Activated CD4-positive, alpha-beta memory T cell treated with anti-CD3 and anti-CD28 coated beads, Interleukin-2, amount 10 ng/mL, durations not matched to agents 7 days and 5 days (primary cell): ENCODE results near the gene SUGT1. TPM values are rescaled to one million over a fixed set of nuclear protein-coding genes. Genes with fewer than 3 reads are reported as not detected.
"Not testable (repeated sequence)": the region's sequence is repeated elsewhere in the genome, so short reads cannot be mapped to it uniquely, and the experiment has no call there.

Source experiments
- CTCF ChIA-PET: fragments of 350-600 bp; sonication (Branson Sonifier 250); formaldehyde crosslinking; loops from one replicate; lab custom pipeline; 2021; ENCODE audit warnings: antibody characterized with exemption, inconsistent platforms; lab: Charles Lee
- POLR2A ChIA-PET: fragments of 350-600 bp; sonication (Branson Sonifier 250); formaldehyde crosslinking; loops from one replicate; lab custom pipeline; 2021; ENCODE audit warnings: antibody characterized with exemption; lab: Charles Lee
- DNase-seq: peaks from one replicate; pipeline ENCODE4 v3.0.0-alpha.2; 2020
- H3K27ac Mint-ChIP-seq: one replicate; pipeline ENCODE4 v1.8.0; 2021; ENCODE audit warnings: mild to moderate bottlenecking, mixed read lengths
- H3K27me3 Mint-ChIP-seq: one replicate; pipeline ENCODE4 v1.8.0; 2021; ENCODE audit warnings: mixed read lengths
- H3K36me3 Mint-ChIP-seq: one replicate; pipeline ENCODE4 v1.8.0; 2021; ENCODE audit warnings: low read depth, mixed read lengths
- H3K4me1 Mint-ChIP-seq: one replicate; pipeline ENCODE4 v1.8.0; 2021; ENCODE audit warnings: mixed read lengths
- H3K4me3 Mint-ChIP-seq: one replicate; pipeline ENCODE4 v1.8.0; 2021; ENCODE audit warnings: mild to moderate bottlenecking, mixed read lengths
- H3K9me3 Mint-ChIP-seq: one replicate; pipeline ENCODE4 v1.8.0; 2021; ENCODE audit warnings: mixed read lengths
- total RNA-seq, 2 experiments: library from RNA; stranded (reverse); gene quantifications; one replicate each; pipeline ENCODE4 v1.2.3, GENCODE V29; 2021

Gene SUGT1
- total RNA-seq, 2 experiments from 2014 or later: 50.1 to 51.7 TPM

GRCh38 chr13:52721356-52721755 lies 68.7 kb downstream of the SUGT1 start:
- H3K9me3 Mint-ChIP-seq, H3K4me1 Mint-ChIP-seq, H3K4me3 Mint-ChIP-seq, H3K27ac Mint-ChIP-seq, H3K36me3 Mint-ChIP-seq, CTCF ChIA-PET, DNase-seq, POLR2A ChIA-PET: not testable (repeated sequence)
- H3K27me3 Mint-ChIP-seq: peaks cover 26% of the 10 kb centered on the region

GRCh38 chr13:52723181-52723580 lies 70.5 kb downstream of the SUGT1 start:
- Mint-ChIP-seq H3K27ac (no peak overlapping the region), H3K4me1 (no peaks in the 10 kb centered on the region), H3K27me3 (peaks cover 21% of the 10 kb centered on the region), H3K4me3 (no peak overlapping the region), H3K36me3 (no peaks in the 10 kb centered on the region), H3K9me3 (peaks cover 5% of the 10 kb centered on the region)
- POLR2A ChIA-PET: no interaction called here
- no peak for DNase-seq
- CTCF ChIA-PET: no interaction called here

GRCh38 chr13:52725302-52725701 lies 72.7 kb downstream of the SUGT1 start:
- H3K4me1 Mint-ChIP-seq: no peaks in the 10 kb centered on the region
- H3K27ac Mint-ChIP-seq: no peak overlapping the region
- no peak overlapping the region for H3K4me3 Mint-ChIP-seq
- peaks cover 2% of the 10 kb centered on the region for H3K9me3 Mint-ChIP-seq
- H3K36me3 Mint-ChIP-seq: no peaks in the 10 kb centered on the region
- H3K27me3 Mint-ChIP-seq: peaks cover 10% of the 10 kb centered on the region
- ChIA-PET POLR2A (no interaction called here), CTCF (interaction anchor here (1.0 to 2.0 kb wide), 2 partner anchors 10 to 243 kb away, joined by 3 to 7 read pairs; no protein-coding TSS in a partner anchor)
- DNase-seq: no peak

GRCh38 chr13:52726258-52726657 lies 73.6 kb downstream of the SUGT1 start:
- POLR2A ChIA-PET: no interaction called here
- Mint-ChIP-seq H3K9me3 (peaks cover 2% of the 10 kb centered on the region), H3K4me1 (no peaks in the 10 kb centered on the region), H3K27ac (no peak overlapping the region), H3K4me3 (no peak overlapping the region), H3K27me3 (peaks cover 14% of the 10 kb centered on the region), H3K36me3 (no peaks in the 10 kb centered on the region)
- CTCF ChIA-PET: interaction anchor here (2.0 kb wide), 1 partner anchor 9 kb away, joined by 7 read pairs; no protein-coding TSS in a partner anchor
- no peak for DNase-seq

GRCh38 chr13:52734075-52734623 lies 81.5 kb downstream of the SUGT1 start:
- no peaks in the 10 kb centered on the region for H3K4me1 Mint-ChIP-seq
- POLR2A ChIA-PET: no interaction called here
- H3K4me3 Mint-ChIP-seq: no peak overlapping the region
- no peaks in the 10 kb centered on the region for H3K9me3 Mint-ChIP-seq
- H3K27ac Mint-ChIP-seq: no peak overlapping the region
- no peak for DNase-seq
- CTCF ChIA-PET: interaction anchor here (2.1 kb wide), 1 partner anchor 9 kb away, joined by 7 read pairs; no protein-coding TSS in a partner anchor
- no peaks in the 10 kb centered on the region for H3K36me3 Mint-ChIP-seq
- peaks cover 31% of the 10 kb centered on the region for H3K27me3 Mint-ChIP-seq

- no peaks in the 10 kb centered on the region for H3K4me1 Mint-ChIP-seq
- no peaks in the 10 kb centered on the region for H3K9me3 Mint-ChIP-seq
- ChIA-PET CTCF (no interaction called here), POLR2A (no interaction called here)
- no peak for DNase-seq
- no peak overlapping the region for H3K27ac Mint-ChIP-seq
- no peak overlapping the region for H3K4me3 Mint-ChIP-seq
- peaks cover 2% of the 10 kb centered on the region for H3K36me3 Mint-ChIP-seq
- H3K27me3 Mint-ChIP-seq: peaks cover 47% of the 10 kb centered on the region
Measured at GRCh38 chr13:52736891-52737290, 84.3 kb downstream of the SUGT1 start.

- Mint-ChIP-seq H3K4me1 (no peaks in the 10 kb centered on the region), H3K9me3 (no peaks in the 10 kb centered on the region), H3K36me3 (peaks cover 2% of the 10 kb centered on the region), H3K27ac (no peak overlapping the region), H3K4me3 (no peak overlapping the region), H3K27me3 (peaks cover 50% of the 10 kb centered on the region)
- ChIA-PET POLR2A (no interaction called here), CTCF (no interaction called here)
- DNase-seq: no peak
Measured at GRCh38 chr13:52737451-52737850, 84.8 kb downstream of the SUGT1 start.

- peaks cover 2% of the 10 kb centered on the region for H3K36me3 Mint-ChIP-seq
- POLR2A ChIA-PET: no interaction called here
- H3K9me3 Mint-ChIP-seq: no peaks in the 10 kb centered on the region
- H3K27me3 Mint-ChIP-seq: peaks cover 55% of the 10 kb centered on the region
- CTCF ChIA-PET: interaction anchor here (1.5 to 1.6 kb wide), 2 partner anchors 26 to 66 kb away, joined by 3 to 4 read pairs; no protein-coding TSS in a partner anchor
- H3K4me1 Mint-ChIP-seq: no peaks in the 10 kb centered on the region
- DNase-seq: no peak
- no peak overlapping the region for H3K4me3 Mint-ChIP-seq
- no peak overlapping the region for H3K27ac Mint-ChIP-seq
Measured at GRCh38 chr13:52737965-52738364, 85.3 kb downstream of the SUGT1 start.

GRCh38 chr13:52738719-52739467 lies 86.3 kb downstream of the SUGT1 start:
- no peaks in the 10 kb centered on the region for H3K4me1 Mint-ChIP-seq
- peaks cover 56% of the 10 kb centered on the region for H3K27me3 Mint-ChIP-seq
- H3K27ac Mint-ChIP-seq: no peak overlapping the region
- peaks cover 2% of the 10 kb centered on the region for H3K36me3 Mint-ChIP-seq
- no peaks in the 10 kb centered on the region for H3K9me3 Mint-ChIP-seq
- DNase-seq: no peak
- ChIA-PET POLR2A (interaction anchor here (1.0 kb wide), 1 partner anchor 85 kb away, joined by 3 read pairs; no protein-coding TSS in a partner anchor), CTCF (interaction anchor here (1.5 to 1.6 kb wide), 2 partner anchors 25 to 67 kb away, joined by 3 to 4 read pairs; no protein-coding TSS in a partner anchor)
- no peak overlapping the region for H3K4me3 Mint-ChIP-seq

- no peaks in the 10 kb centered on the region for H3K4me1 Mint-ChIP-seq
- no peak within 1 kb of the TSS for H3K4me3 Mint-ChIP-seq
- no peak for DNase-seq
- no peak within 1 kb of the TSS for H3K27ac Mint-ChIP-seq
- CTCF ChIA-PET: interaction anchor here (1.5 to 1.6 kb wide), 2 partner anchors 25 to 68 kb away, joined by 3 to 4 read pairs; no protein-coding TSS in a partner anchor
- peaks cover 2% of the 10 kb centered on the region for H3K36me3 Mint-ChIP-seq
- POLR2A ChIA-PET: interaction anchor here (1.0 kb wide), 1 partner anchor 86 kb away, joined by 3 read pairs; no protein-coding TSS in a partner anchor
- H3K9me3 Mint-ChIP-seq: no peaks in the 10 kb centered on the region
- H3K27me3 Mint-ChIP-seq: peaks cover 57% of the 10 kb centered on the region
Measured at GRCh38 chr13:52739468-52740071, 86.9 kb downstream of the SUGT1 start, which contains the start of gene CNMD. TSS of gene CNMD (minus strand) at chr13:52739820. CDS start at chr13:52739701, 119 bp downstream.

GRCh38 chr13:52743569-52743968 lies 90.9 kb downstream of the SUGT1 start:
- Mint-ChIP-seq H3K27me3 (peaks cover 46% of the 10 kb centered on the region), H3K36me3 (peaks cover 2% of the 10 kb centered on the region)

GRCh38 chr13:52743988-52744387 lies 91.4 kb downstream of the SUGT1 start:
- Mint-ChIP-seq H3K27ac (no peak overlapping the region), H3K36me3 (peaks cover 2% of the 10 kb centered on the region), H3K27me3 (peaks cover 44% of the 10 kb centered on the region), H3K9me3 (no peaks in the 10 kb centered on the region), H3K4me1 (no peaks in the 10 kb centered on the region), H3K4me3 (no peak overlapping the region)
- ChIA-PET POLR2A (no interaction called here), CTCF (no interaction called here)
- DNase-seq: no peak

More at GRCh38 chr13:52743569-52743968, 90.9 kb downstream of the SUGT1 start:
- CTCF ChIA-PET: no interaction called here
- H3K4me1 Mint-ChIP-seq: no peaks in the 10 kb centered on the region
- H3K4me3 Mint-ChIP-seq: no peak overlapping the region
- POLR2A ChIA-PET: no interaction called here
- DNase-seq: no peak
- H3K9me3 Mint-ChIP-seq: no peaks in the 10 kb centered on the region
- no peak overlapping the region for H3K27ac Mint-ChIP-seq

GRCh38 chr13:52744842-52745375 lies 92.3 kb downstream of the SUGT1 start:
- Mint-ChIP-seq H3K4me1 (no peaks in the 10 kb centered on the region), H3K36me3 (no peaks in the 10 kb centered on the region), H3K9me3 (no peaks in the 10 kb centered on the region), H3K27me3 (peaks cover 38% of the 10 kb centered on the region), H3K4me3 (no peak overlapping the region), H3K27ac (no peak overlapping the region)
- ChIA-PET POLR2A (no interaction called here), CTCF (no interaction called here)
- no peak for DNase-seq
